Measurements from ENCODE around the gene ANO10. TPM values are rescaled to one million over a fixed set of nuclear protein-coding genes. Genes with fewer than 3 reads are reported as not detected.
"Not testable (repeated sequence)": the region's sequence is repeated elsewhere in the genome, so short reads cannot be mapped to it uniquely, and the experiment has no call there.

Gene ANO10
- total RNA-seq, 2 experiments from 2014 or later: 9.3 to 9.7 TPM

DNA sequence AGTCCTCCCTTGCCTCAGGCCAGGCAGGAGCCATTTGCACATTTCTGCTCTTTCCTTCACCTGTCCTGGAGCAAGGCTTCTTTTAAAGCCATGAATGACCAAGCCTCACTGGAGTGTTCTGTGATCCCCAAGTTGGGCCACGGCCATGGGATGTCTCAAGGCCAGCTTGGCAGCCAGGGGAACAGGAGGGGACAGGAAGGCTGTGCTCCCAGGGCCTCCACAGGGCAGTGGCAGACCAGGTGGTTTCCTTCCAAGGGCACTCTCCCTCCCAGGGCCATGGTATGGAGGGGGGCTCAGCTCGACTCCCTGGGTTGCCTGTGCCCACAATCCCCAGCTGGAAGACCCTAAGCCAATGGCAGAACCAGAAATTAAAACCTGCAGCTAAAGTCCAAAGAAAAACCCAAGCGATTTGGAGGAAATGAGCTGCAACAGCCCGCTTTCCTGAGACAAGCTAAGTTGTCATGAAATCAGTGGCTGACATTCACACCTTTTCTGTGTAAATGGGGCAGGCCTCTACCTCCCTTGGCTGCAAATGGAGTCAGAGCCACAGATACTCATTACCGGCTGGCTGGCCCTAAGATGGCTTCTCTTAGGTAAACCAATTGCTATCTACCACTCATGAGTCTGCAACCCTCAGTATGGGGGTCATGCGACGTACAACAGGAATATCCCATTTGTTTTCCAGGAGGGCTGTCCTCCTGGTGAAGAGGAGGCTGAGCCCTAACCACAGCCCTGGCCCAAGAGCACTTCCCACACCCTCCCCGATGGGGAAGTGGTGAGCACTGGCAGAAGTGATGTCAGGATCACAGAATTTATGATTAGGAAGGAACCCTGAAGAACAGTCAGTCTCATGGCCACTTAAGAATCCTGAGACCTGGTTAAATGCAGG is 252.2 kb downstream of the ANO10 start:
- no peaks in the 10 kb centered on the region for H3K9me3 Mint-ChIP-seq
- intact Hi-C loops (cut with micrococcal nuclease): no loop called here
- H3K4me1 Mint-ChIP-seq (ENCODE audit: low read depth): no peaks in the 10 kb centered on the region
- no peak for DNase-seq
- H3K36me3 Mint-ChIP-seq (ENCODE audit: low read depth): no peaks in the 10 kb centered on the region
- H3K27ac Mint-ChIP-seq: no peak overlapping the region
- no peak overlapping the region for H3K4me3 Mint-ChIP-seq
- CTCF ChIA-PET: interaction anchor here (0.6 kb wide), 1 partner anchor 89 kb away, joined by 5 read pairs; no protein-coding TSS in a partner anchor
- H3K27me3 Mint-ChIP-seq (ENCODE audit: low read depth): no peaks in the 10 kb centered on the region

DNA sequence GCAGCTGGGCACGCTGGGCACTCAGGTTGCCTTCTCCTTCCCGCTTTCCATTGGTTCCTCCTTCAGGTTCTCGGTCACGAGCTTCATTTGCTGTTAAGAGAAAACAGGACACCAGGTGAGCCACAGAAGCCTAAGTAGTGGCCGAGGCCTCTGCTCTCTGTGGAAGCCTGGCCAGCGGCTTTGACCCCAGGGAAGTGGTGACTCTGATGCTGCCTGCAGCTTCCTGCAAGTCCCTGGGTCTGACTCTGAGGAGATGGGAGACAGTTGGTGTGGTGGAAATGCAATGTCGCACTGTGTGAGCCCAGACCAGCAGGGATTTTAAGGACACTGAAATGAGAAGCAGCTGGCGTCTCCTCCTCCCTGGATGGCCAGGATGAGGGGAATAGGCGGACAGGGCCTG is 254.9 kb downstream of the ANO10 start:
- Mint-ChIP-seq H3K27ac (no peak overlapping the region), H3K9me3 (no peaks in the 10 kb centered on the region), H3K4me1 (ENCODE audit: low read depth) (no peaks in the 10 kb centered on the region), H3K4me3 (no peak overlapping the region), H3K36me3 (ENCODE audit: low read depth) (peaks cover 2% of the 10 kb centered on the region), H3K27me3 (ENCODE audit: low read depth) (no peaks in the 10 kb centered on the region)
- DNase-seq: no peak
- CTCF ChIA-PET: no interaction called here
- intact Hi-C loops (cut with micrococcal nuclease): no loop called here

DNA sequence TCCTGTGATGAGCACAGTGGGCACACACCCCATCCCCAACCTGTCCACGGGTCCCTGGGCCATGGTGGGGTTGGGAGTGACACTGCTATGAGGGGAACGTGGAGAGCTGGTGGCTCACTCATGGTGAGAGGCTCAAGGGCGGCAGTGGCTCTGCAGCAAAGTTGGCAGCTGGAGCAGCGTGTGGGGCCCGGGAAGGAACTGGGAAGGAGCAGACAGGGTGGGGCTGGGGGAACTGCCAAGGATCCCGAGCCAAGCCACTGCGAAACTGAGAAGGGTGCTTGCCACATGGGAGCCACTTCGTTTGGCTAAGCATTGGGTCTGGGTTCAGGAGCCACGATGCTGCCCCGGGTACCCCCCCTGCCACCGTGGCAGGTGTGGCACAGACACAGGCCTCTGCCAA is 255.3 kb downstream of the ANO10 start:
- intact Hi-C loops (cut with micrococcal nuclease): no loop called here
- no peak overlapping the region for H3K4me3 Mint-ChIP-seq
- H3K27ac Mint-ChIP-seq: no peak overlapping the region
- no peak for DNase-seq
- CTCF ChIA-PET: no interaction called here
- peaks cover 2% of the 10 kb centered on the region for H3K36me3 Mint-ChIP-seq (ENCODE audit: low read depth)
- H3K4me1 Mint-ChIP-seq (ENCODE audit: low read depth): no peaks in the 10 kb centered on the region
- H3K27me3 Mint-ChIP-seq (ENCODE audit: low read depth): no peaks in the 10 kb centered on the region
- no peaks in the 10 kb centered on the region for H3K9me3 Mint-ChIP-seq

DNA sequence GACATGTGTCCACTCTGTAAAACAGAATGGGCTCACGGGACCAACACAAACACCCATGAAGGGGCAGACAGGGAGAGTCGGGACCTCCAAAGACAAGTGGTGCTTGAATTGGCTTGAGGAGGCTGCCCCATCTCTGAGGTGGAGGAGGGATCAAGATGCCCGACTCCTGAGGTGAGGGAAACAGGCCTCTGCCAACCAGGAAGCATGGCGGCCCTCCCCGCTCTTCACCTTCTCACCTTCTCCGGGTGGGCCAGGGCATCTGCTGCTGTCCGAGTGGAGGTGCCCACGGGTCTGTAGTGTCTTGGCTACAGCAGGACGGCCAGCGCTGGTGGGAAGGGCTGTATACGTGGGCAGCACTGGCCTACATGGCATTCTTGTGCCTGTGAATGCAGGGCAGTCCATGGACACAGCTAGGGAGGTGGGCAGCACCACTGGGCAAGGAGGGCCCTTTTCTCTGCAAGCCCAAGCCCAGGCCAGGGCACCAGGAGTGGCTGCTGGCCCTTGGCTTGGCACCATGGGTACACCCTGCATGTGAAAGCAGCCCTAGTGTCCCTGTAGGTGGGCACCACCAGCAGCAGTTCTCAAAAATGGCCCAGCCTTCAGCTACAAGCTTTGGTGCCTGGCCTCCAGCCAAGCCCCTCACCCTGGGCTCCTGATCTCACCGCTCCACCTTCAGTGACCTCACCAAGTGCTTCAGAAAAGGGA is 256.1 kb downstream of the ANO10 start:
- DNase-seq: no peak
- CTCF ChIA-PET: no interaction called here
- no peak overlapping the region for H3K4me3 Mint-ChIP-seq
- H3K27me3 Mint-ChIP-seq (ENCODE audit: low read depth): no peaks in the 10 kb centered on the region
- no peaks in the 10 kb centered on the region for H3K9me3 Mint-ChIP-seq
- intact Hi-C loops (cut with micrococcal nuclease): no loop called here
- H3K27ac Mint-ChIP-seq: no peak overlapping the region
- no peaks in the 10 kb centered on the region for H3K4me1 Mint-ChIP-seq (ENCODE audit: low read depth)
- peaks cover 2% of the 10 kb centered on the region for H3K36me3 Mint-ChIP-seq (ENCODE audit: low read depth)

DNA sequence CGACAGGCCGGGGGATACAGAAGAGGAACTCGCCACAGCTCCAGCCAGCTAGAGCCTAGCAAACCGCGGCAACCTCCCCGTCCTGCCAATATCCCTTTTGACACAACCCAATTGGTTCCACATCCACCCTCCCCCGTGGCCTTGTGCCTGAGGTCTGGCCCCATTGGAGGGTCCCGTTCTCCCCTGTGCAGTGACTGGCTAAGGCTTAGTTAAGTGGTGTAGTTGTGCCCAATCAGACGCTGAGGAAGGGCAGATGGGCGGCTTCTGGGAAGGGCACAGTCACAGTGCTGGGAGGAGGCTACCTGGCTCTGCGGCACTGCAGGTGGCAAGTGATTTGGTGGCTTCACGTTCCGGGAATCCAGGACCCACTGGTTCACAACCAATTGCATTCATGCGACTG is 256.9 kb downstream of the ANO10 start:
- intact Hi-C loops (cut with micrococcal nuclease): no loop called here
- CTCF ChIA-PET: no interaction called here
- Mint-ChIP-seq H3K9me3 (no peaks in the 10 kb centered on the region), H3K27me3 (ENCODE audit: low read depth) (no peaks in the 10 kb centered on the region), H3K27ac (no peak overlapping the region), H3K4me1 (ENCODE audit: low read depth) (no peaks in the 10 kb centered on the region), H3K36me3 (ENCODE audit: low read depth) (peaks cover 2% of the 10 kb centered on the region), H3K4me3 (no peak overlapping the region)
- no peak for DNase-seq

DNA sequence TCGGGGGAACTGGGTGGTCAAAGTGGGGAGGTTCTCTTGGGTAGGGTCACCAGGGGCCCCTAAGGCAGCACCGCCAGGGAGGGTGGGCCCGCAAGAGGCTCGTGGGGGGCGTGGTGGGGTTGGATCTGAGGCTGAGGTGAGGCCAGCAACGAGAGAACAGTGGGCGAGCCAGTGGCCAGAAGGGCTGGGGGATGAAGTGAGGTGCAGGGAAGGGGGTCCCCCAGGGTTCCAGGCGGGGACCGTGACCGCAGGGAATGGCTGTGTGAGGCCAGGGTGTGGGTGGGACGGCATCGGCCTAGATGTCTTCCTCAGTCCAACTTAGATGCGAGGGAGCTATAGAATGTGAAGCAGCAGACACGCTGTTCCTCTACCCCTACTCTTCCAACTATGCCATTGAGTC is 257.3 kb downstream of the ANO10 start:
- no peak for DNase-seq
- intact Hi-C loops (cut with micrococcal nuclease): no loop called here
- H3K27me3 Mint-ChIP-seq (ENCODE audit: low read depth): no peaks in the 10 kb centered on the region
- no peak overlapping the region for H3K4me3 Mint-ChIP-seq
- H3K36me3 Mint-ChIP-seq (ENCODE audit: low read depth): peaks cover 2% of the 10 kb centered on the region
- CTCF ChIA-PET: no interaction called here
- no peaks in the 10 kb centered on the region for H3K4me1 Mint-ChIP-seq (ENCODE audit: low read depth)
- no peak overlapping the region for H3K27ac Mint-ChIP-seq
- no peaks in the 10 kb centered on the region for H3K9me3 Mint-ChIP-seq

DNA sequence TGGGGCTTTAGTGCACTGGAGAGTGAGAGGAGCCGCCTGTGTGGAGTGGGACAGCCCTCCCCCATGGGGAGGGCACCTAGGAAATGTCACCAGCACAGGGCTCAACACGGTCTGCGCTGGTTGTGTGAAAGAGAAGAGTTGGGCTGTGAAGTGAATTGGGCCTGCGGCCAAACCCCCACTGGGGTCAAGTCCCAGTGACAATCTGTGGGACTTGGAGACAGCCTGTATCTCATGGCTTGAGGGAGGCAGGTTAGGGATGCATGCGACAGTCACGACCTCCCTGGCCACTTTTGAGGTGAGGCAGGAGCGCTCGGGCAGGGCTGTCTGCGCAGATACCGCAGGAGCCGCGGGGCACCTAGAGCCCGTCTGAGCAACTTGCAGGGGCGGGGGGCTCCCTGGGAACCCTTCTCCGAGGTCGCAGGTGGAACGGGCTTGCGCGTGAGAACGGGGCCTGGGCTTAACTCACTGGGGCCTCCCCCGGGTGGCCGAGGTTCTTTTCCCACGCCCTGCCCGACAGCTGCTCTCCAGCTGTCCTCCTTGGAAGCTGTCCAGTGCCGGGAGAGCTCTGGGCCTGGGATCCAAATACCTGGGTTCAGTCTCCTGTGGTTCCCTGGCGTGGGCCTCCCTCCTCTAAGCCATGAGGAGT is 258.1 kb downstream of the ANO10 start:
- intact Hi-C loops (cut with micrococcal nuclease): no loop called here
- CTCF ChIA-PET: no interaction called here
- Mint-ChIP-seq H3K4me1 (ENCODE audit: low read depth) (no peaks in the 10 kb centered on the region), H3K4me3 (no peak overlapping the region), H3K36me3 (ENCODE audit: low read depth) (peaks cover 2% of the 10 kb centered on the region), H3K27me3 (ENCODE audit: low read depth) (no peaks in the 10 kb centered on the region), H3K27ac (no peak overlapping the region), H3K9me3 (no peaks in the 10 kb centered on the region)
- DNase-seq: no peak

DNA sequence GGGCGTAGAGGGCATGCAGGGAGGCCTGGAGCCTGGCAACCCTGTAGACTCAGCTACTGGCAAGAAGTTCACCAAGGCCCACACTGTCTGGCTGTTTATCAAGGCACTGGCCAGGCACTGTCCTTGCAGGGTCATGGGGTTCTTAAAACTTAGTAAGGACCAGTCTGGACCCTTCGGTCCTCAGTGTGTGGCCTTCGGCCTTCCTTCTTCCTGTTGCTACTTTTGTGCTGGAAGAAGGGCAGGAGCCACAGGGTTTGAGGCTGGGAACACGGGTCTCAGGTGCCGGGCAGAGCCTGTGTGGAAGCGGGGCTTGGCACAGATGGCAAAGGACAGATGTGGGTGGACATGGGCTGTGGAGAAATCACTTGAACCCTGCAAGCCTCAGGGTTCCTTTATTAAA is 258.9 kb downstream of the ANO10 start:
- no peaks in the 10 kb centered on the region for H3K4me1 Mint-ChIP-seq (ENCODE audit: low read depth)

DNA sequence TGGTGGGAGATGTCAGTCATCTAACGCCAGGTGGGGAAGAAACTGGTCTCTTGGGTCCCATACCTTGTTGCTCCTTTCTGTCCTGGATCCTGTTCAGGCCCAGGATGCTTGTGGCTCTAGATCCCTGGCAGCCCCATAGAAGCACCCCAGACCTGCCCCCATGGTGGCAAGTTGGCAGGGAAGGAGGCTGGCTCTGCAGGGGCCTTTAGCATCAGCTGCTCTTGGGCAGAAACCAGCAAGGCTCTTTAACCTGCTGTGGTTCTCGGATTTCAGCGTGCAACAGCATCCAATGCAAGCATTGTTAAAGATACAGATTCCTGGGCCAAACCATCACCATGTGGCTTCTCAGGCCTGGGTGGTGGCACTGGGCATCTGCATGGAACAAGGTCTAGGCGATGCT is 259.6 kb downstream of the ANO10 start:
- CTCF ChIA-PET: interaction anchor here (1.0 kb wide), 1 partner anchor 27 kb away, joined by 4 read pairs; no protein-coding TSS in a partner anchor

More for the DNA sequence above, 258.9 kb downstream of the ANO10 start:
- H3K4me3 Mint-ChIP-seq: no peak overlapping the region
- peaks cover 4% of the 10 kb centered on the region for H3K9me3 Mint-ChIP-seq
- H3K27me3 Mint-ChIP-seq (ENCODE audit: low read depth): no peaks in the 10 kb centered on the region
- H3K36me3 Mint-ChIP-seq (ENCODE audit: low read depth): peaks cover 2% of the 10 kb centered on the region
- H3K27ac Mint-ChIP-seq: no peak overlapping the region
- CTCF ChIA-PET: no interaction called here
- intact Hi-C loops (cut with micrococcal nuclease): no loop called here
- no peak for DNase-seq

DNA sequence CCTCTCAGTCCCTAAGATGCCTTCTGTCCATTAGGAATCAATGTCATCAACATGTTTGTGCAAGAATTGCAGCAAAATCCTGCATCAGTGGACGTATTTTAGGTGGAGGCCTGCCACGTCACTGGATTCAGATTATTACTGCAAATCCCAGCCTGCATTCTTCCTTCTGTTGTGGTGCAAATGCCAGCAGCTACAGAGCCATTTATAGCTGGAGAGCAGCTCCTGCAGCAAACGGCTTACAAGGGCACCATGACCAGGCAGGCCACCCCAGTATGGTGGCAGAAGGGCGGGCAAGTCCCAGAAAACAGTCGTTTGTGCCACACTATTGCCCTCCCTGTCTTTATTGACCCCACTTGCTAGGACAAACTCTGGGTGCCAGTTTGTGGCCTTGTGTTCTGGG is 260.7 kb downstream of the ANO10 start:
- intact Hi-C loops (cut with micrococcal nuclease): no loop called here
- CTCF ChIA-PET: interaction anchor here (1.0 kb wide), 1 partner anchor 28 kb away, joined by 4 read pairs; no protein-coding TSS in a partner anchor
- Mint-ChIP-seq H3K27ac (no peak overlapping the region), H3K4me3 (no peak overlapping the region), H3K4me1 (ENCODE audit: low read depth) (no peaks in the 10 kb centered on the region), H3K9me3 (peaks cover 20% of the 10 kb centered on the region), H3K27me3 (ENCODE audit: low read depth) (no peaks in the 10 kb centered on the region), H3K36me3 (ENCODE audit: low read depth) (peaks cover 2% of the 10 kb centered on the region)
- no peak for DNase-seq

More for the DNA sequence above, 259.6 kb downstream of the ANO10 start:
- Mint-ChIP-seq H3K36me3 (ENCODE audit: low read depth) (peaks cover 2% of the 10 kb centered on the region), H3K9me3 (peaks cover 12% of the 10 kb centered on the region), H3K27me3 (ENCODE audit: low read depth) (no peaks in the 10 kb centered on the region), H3K27ac (no peak overlapping the region), H3K4me3 (no peak overlapping the region), H3K4me1 (ENCODE audit: low read depth) (no peaks in the 10 kb centered on the region)
- intact Hi-C loops (cut with micrococcal nuclease): no loop called here
- no peak for DNase-seq

DNA sequence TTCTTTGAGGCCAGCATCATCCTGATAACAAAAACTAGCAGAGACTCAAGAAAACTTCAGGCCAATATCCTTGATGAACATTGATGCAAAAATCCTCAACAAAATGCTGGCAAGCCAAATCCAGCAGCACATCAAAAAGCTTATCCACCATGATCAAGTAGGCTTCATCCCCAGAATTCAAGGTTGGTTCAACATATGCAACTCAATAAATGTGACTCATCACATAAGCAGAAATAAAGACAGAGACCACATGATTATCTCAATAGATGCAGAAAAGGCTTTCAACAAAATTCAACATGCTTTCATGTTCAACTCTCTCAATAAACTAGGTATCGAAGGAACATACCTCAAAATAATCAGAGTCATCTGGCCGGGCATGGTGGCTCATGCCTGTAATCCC is 265.8 kb downstream of the ANO10 start:
- DNase-seq; CTCF ChIA-PET; H3K27me3 Mint-ChIP-seq (ENCODE audit: low read depth); H3K4me3 Mint-ChIP-seq; intact Hi-C loops (cut with micrococcal nuclease); H3K4me1 Mint-ChIP-seq (ENCODE audit: low read depth); H3K27ac Mint-ChIP-seq: not testable (repeated sequence)
- peaks cover 66% of the 10 kb centered on the region for H3K9me3 Mint-ChIP-seq
- H3K36me3 Mint-ChIP-seq (ENCODE audit: low read depth): peaks cover 27% of the 10 kb centered on the region

DNA sequence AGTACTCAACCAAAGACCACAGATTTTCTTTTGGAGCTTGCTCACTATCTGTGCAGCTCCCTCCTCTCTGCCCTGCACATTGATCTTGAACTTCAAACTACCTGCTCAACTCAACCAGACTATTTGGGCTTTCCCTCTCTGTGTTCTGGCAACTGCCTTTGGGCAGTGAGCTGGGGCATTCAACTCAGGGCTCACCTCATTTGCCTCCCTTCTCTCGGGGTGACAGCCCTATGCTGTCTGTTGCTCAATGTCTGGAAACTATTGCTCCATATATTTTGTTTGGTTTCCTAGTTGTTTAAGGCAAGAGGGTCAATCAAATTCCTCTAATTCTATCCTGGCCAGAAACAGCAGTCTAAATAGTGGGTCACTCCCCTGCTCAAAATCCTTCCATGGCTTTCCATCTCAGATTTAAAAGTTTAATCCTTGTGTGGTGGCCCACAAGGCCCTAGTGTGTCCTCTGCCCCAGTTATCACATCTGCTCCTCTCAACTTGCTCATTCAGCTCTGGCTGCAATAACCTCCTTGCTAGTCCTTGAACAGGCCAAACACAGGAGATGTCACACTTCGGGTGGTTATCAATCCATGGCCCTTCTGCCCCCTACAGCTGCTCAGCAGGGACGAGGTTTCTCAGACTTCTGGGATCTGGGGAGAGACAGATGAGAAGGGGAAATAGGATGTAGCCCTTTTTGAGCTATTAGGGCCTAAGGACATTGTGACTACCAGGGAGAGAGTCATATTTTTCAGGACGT is 267.7 kb downstream of the ANO10 start:
- H3K4me1 Mint-ChIP-seq (ENCODE audit: low read depth): peaks cover 3% of the 10 kb centered on the region
- no peak for DNase-seq
- H3K9me3 Mint-ChIP-seq: peaks cover 70% of the 10 kb centered on the region
- peaks cover 39% of the 10 kb centered on the region for H3K36me3 Mint-ChIP-seq (ENCODE audit: low read depth)
- no peak overlapping the region for H3K27ac Mint-ChIP-seq
- CTCF ChIA-PET: interaction anchor here (0.5 kb wide), 1 partner anchor 312 kb away, joined by 4 read pairs; no protein-coding TSS in a partner anchor
- no peaks in the 10 kb centered on the region for H3K27me3 Mint-ChIP-seq (ENCODE audit: low read depth)
- intact Hi-C loops (cut with micrococcal nuclease): no loop called here
- H3K4me3 Mint-ChIP-seq: no peak overlapping the region

All from activated naive CD4-positive, alpha-beta T cell treated with anti-CD3 and anti-CD28 coated beads for 36 hours (primary cell).